NT2/D1 (cell line): ENCODE data around the gene TENT4A.

Source experiments
- DNase-seq: peaks from one replicate; pipeline ENCODE4 v3.0.0-alpha.2; 2011; ENCODE audit warnings: low read depth, low spot score
- H3K27me3 ChIP-seq: 2 replicates; pipeline ENCODE4 v1.6.0; 2011; ENCODE audit warnings: mild to moderate bottlenecking; ENCODE audit not compliant: insufficient read length, insufficient read depth
- H3K36me3 ChIP-seq: 2 replicates; pipeline ENCODE4 v1.6.1; 2011; ENCODE audit warnings: mild to moderate bottlenecking, low read length, mixed read lengths; ENCODE audit not compliant: insufficient read depth, insufficient read length
- H3K4me1 ChIP-seq: 2 replicates; pipeline ENCODE4 v1.5.1; 2011; ENCODE audit not compliant: insufficient read depth, insufficient read length
- H3K4me3 ChIP-seq: 2 replicates; pipeline ENCODE4 v1.5.1; 2011; ENCODE audit warnings: low read depth; ENCODE audit not compliant: insufficient read length
- H3K9ac ChIP-seq: 2 replicates; pipeline ENCODE4 v1.6.0; 2011; ENCODE audit warnings: low read depth; ENCODE audit not compliant: insufficient read length
- H3K9me3 ChIP-seq: 2 replicates; pipeline ENCODE4 v1.5.1; 2011; ENCODE audit warnings: mild to moderate bottlenecking, low read length; ENCODE audit not compliant: insufficient read depth
- SUZ12 ChIP-seq: IDR thresholded peaks from 2 replicates; pipeline ENCODE4 v1.6.1; 2011; ENCODE audit not compliant: insufficient read length, insufficient read depth; ENCODE audit errors: extremely low read depth
- YY1 ChIP-seq: IDR thresholded peaks from 2 replicates; pipeline ENCODE4 v1.6.1; 2011; ENCODE audit not compliant: insufficient read length, insufficient read depth
- ZNF274 ChIP-seq: IDR thresholded peaks from 2 replicates; pipeline ENCODE4 v1.6.1; 2011; ENCODE audit warnings: mild to moderate bottlenecking, low read depth, low read length

Gene TENT4A

DNA sequence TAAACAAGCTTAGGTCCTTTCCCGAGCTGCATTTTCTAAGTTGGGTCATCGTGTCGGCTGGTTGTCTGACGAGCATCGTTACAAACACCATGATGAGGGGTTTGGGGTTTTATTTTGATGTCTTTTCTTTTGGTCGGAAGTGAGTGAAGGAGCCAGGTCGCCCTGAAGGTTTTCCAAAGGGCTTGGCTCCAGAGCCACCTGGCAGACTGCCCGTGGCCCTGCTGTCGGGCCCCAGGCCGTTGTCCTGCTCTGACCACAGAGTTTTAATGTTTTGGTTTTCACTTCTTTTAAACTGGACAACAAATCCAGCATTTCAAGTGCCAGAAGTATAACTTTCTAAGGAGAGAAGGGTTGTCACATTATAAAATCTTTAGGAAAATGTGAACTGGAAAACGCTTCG lies 42.3 kb downstream of the TENT4A start:
- peaks cover 5% of the 10 kb centered on the region for H3K4me1 ChIP-seq
- no peak overlapping the region for H3K4me3 ChIP-seq
- TF ChIP-seq ZNF274, result no peak
- no peak for TF ChIP-seq YY1
- no peak for TF ChIP-seq SUZ12
- H3K9me3 ChIP-seq, result no peaks in the 10 kb centered on the region
- DNase-seq, result no peak
- H3K36me3 ChIP-seq, result peaks cover 72% of the 10 kb centered on the region
- H3K9ac ChIP-seq, result no peak overlapping the region
- no peaks in the 10 kb centered on the region for H3K27me3 ChIP-seq

DNA sequence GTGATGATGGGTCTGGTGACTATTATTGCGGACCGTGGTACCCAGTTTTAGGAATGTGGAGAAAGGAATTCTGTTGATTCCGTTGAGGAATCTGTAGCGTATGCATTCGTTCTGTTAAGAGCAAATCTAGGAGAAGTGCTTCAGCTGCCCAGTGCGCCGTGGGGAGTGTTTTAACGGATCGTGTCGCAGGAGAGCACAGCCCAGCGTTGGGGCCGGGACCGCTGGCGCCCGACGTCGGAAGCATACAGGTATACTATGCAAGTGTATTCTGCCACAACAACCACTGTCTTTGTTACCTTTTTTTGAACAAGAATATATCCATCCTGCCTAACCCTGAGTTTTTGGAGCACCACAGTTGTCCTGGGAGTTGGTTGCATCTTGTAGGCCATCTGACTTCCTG lies 42.7 kb downstream of the TENT4A start:
- no peaks in the 10 kb centered on the region for H3K27me3 ChIP-seq
- no peak overlapping the region for H3K4me3 ChIP-seq
- peaks cover 68% of the 10 kb centered on the region for H3K36me3 ChIP-seq
- no peak overlapping the region for H3K9ac ChIP-seq
- H3K9me3 ChIP-seq, result no peaks in the 10 kb centered on the region
- TF ChIP-seq YY1 (no peak), ZNF274 (no peak), SUZ12 (no peak)
- peaks cover 5% of the 10 kb centered on the region for H3K4me1 ChIP-seq
- DNase-seq, result no peak

DNA sequence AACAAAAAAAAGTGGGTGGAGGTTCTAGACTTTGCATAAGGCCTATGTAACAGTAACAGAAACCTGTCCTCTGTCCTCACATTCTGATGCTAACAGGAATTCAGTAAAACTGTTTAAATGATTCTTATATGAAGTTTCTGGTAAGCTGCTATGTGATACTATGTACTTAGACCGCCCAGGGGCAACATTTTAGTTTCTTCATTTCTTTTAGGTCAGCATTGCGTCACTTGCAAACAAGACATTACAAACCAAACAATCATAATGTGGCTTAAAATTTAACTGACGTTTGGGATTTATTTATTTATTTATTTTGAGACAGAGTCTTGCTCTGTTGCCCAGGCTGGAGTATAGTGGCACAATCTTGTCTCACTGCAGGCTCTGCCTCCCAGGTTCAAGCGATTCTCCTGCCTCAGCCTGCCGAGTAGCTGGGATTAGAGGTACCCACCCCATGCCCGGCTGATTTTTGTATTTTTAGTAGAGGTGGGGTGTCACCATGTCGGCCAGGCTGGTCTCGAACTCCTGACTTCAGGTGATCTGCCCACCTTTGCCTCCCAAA lies 44.3 kb downstream of the TENT4A start:
- TF ChIP-seq YY1 (no peak), ZNF274 (no peak), SUZ12 (no peak)
- Histone ChIP-seq H3K4me3 (no peak overlapping the region), H3K4me1 (peaks cover 8% of the 10 kb centered on the region), H3K9me3 (no peaks in the 10 kb centered on the region), H3K27me3 (no peaks in the 10 kb centered on the region), H3K36me3 (peaks cover 53% of the 10 kb centered on the region), H3K9ac (no peak overlapping the region)
- no peak for DNase-seq

DNA sequence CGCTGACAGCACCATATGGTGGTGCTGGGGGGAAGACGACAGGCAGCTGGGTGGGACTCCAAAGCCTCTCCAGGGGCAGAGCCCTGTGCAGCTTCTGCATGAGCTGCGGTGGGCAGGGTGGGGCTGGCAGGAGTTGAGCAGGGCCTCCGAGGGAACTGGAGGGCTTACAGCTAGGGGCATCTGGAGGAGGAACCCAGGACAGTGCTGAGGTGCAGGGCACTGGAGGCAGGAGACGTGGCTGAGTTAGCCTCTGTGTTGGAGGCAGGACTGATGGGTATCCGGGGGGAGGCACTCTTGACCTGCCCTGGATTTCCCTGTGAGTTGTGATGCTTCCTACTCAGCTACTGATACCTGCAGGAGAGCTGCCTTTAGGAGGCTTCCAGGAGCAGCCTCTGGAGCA lies 45.0 kb downstream of the TENT4A start:
- H3K9me3 ChIP-seq, result no peaks in the 10 kb centered on the region
- peaks cover 46% of the 10 kb centered on the region for H3K36me3 ChIP-seq
- H3K27me3 ChIP-seq, result no peaks in the 10 kb centered on the region
- H3K4me3 ChIP-seq, result no peak overlapping the region
- no peak overlapping the region for H3K9ac ChIP-seq
- H3K4me1 ChIP-seq, result peaks cover 8% of the 10 kb centered on the region
- TF ChIP-seq SUZ12, result no peak
- no peak for TF ChIP-seq YY1
- no peak for TF ChIP-seq ZNF274
- no peak for DNase-seq

DNA sequence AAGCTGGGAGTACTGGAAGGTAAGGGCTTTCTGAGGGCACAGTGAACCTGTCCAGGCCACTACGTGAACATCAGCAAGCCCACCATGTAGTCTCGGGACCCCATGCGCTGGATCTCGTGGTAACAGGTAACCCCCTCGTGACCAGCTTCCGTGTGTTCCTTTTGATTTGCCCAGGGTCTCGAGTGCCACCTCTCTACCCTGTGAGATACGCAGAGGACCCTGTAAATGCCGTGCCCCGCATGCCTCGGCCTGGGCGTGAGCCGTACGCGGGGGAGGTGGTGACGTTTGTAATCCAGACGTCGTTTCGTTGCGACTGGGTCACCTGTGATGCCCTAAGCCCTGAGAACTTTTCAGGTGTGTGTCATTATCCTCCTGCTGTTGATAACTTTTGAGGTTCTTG lies 45.5 kb downstream of the TENT4A start:
- Histone ChIP-seq H3K4me1 (peaks cover 8% of the 10 kb centered on the region), H3K9me3 (no peaks in the 10 kb centered on the region), H3K36me3 (peaks cover 41% of the 10 kb centered on the region), H3K9ac (no peak overlapping the region), H3K27me3 (no peaks in the 10 kb centered on the region), H3K4me3 (no peak overlapping the region)
- no peak for TF ChIP-seq SUZ12
- TF ChIP-seq ZNF274, result no peak
- no peak for TF ChIP-seq YY1
- DNase-seq, result no peak

DNA sequence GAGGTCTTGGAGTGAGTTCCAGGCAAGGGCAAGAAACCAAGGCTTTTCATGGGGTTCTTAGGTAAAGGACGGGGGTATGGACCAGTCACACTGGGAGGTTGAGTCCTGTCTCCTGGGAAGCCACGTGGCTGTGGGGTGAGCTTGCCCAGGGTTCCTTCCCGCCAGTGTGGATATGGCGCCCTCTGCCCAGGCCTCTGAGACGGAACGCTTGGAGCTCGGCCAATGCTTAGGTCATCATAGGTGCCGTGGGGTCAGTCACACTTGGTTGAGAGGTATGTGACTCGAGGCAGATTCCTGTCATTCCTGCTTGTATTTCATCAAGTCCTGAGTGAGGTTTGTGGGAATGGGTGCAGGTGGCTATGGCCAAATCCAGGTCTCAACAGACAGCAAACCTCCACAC lies 46.2 kb downstream of the TENT4A start:
- no peaks in the 10 kb centered on the region for H3K9me3 ChIP-seq
- H3K4me1 ChIP-seq, result peaks cover 8% of the 10 kb centered on the region
- no peak overlapping the region for H3K9ac ChIP-seq
- no peaks in the 10 kb centered on the region for H3K27me3 ChIP-seq
- peaks cover 35% of the 10 kb centered on the region for H3K36me3 ChIP-seq
- TF ChIP-seq YY1 (no peak), ZNF274 (no peak), SUZ12 (no peak)
- no peak overlapping the region for H3K4me3 ChIP-seq
- no peak for DNase-seq

DNA sequence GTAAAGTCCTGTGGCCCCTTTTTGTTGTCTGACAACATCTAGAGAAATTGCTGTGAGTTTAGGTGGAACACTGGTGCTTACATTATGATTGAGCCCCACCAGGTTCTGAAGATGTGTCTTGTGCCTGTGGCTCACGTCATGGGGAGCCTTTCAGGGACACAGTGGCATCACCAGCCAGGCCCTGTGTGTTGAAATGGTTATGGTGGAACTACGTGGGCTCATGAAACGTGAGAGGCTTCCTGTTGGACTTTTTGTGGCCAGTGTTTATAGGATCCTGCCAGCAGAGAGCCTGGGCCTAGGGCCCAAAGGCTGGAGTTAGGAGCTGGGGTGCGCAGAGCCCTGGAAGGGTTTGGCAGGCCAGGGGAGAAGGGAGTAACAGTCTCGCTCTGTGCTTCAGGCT lies 46.8 kb downstream of the TENT4A start:
- Histone ChIP-seq H3K4me3 (no peak overlapping the region), H3K4me1 (peaks cover 8% of the 10 kb centered on the region), H3K9ac (no peak overlapping the region), H3K36me3 (peaks cover 29% of the 10 kb centered on the region), H3K9me3 (no peaks in the 10 kb centered on the region), H3K27me3 (no peaks in the 10 kb centered on the region)
- no peak for DNase-seq
- TF ChIP-seq YY1 (no peak), ZNF274 (no peak), SUZ12 (no peak)
